GM12878 (cell line): ENCODE data around the gene NOL11. TPM values are rescaled to one million over a fixed set of nuclear protein-coding genes. Genes with fewer than 3 reads are reported as not detected.

Experiments
- ATAC-seq: fragments of 200-7000 bp; cut with Tn5 transposase; 3 replicates; pipeline ENCODE4 v1.9.1; 2020; ENCODE audit warnings: mild to moderate bottlenecking, moderate library complexity
- BruUV-seq: library from RNA; stranded (reverse); fragments of 400-500 nt; replicated peaks from 2 replicates; lab custom pipeline; 2021; lab: Mats Ljungman, UMichigan
- CTCF ChIA-PET: fragments of 300-600 bp; sonication (Branson Sonifier 250); formaldehyde crosslinking; extraction: SDS; loops from one replicate; lab custom pipeline; 2021; ENCODE audit warnings: inconsistent platforms; lab: Yijun Ruan, JAX
- POLR2A ChIA-PET: fragments of 350-600 bp; formaldehyde crosslinking; extraction: SDS; loops from one replicate; lab custom pipeline; 2021; ENCODE audit warnings: inconsistent platforms; lab: Charles Lee
- RAD21 ChIA-PET: fragments of 300-600 bp; sonication (Branson Sonifier 250); formaldehyde crosslinking; loops from one replicate; lab custom pipeline; 2023; ENCODE audit warnings: antibody characterized with exemption; ENCODE audit not compliant: unreplicated experiment; lab: Charles Lee
- SMC1A ChIA-PET: fragments of 300-600 bp; sonication (Branson Sonifier 250); formaldehyde crosslinking; loops from one replicate; lab custom pipeline; 2023; ENCODE audit not compliant: unreplicated experiment, uncharacterized antibody; lab: Charles Lee
- DNase-seq: peaks from one replicate; pipeline ENCODE4 v3.0.0-alpha.2; 2011; ENCODE audit warnings: low read depth, low spot score
- FAIRE-seq: peaks from 3 replicates; lab custom pipeline; 2011; peaks lifted over from hg19 to GRCh38; lab: Jason Lieb, UNC
- H2AFZ ChIP-seq: 2 replicates; pipeline ENCODE4 v1.6.0; 2011; ENCODE audit warnings: low read depth, low read length, control low read depth; ENCODE audit not compliant: control insufficient read depth
- H3K27ac ChIP-seq: 2 replicates; pipeline ENCODE4 v1.5.1; 2011; ENCODE audit warnings: control low read depth; ENCODE audit not compliant: control insufficient read depth, insufficient read depth
- H3K27me3 ChIP-seq, 2 experiments: replicated peaks in 1 of 2; 2 replicates each; pipeline versions ENCODE4 v1.6.0 to v1.6.1; 2011; ENCODE audit warnings: low read length in 1 of 2; ENCODE audit not compliant: control insufficient read depth in 2 of 2, insufficient read depth in 2 of 2
- H3K36me3 ChIP-seq, 2 experiments: 2 replicates each; pipeline ENCODE4 v1.5.1; 2011; ENCODE audit warnings: low read length in 1 of 2; ENCODE audit not compliant: control insufficient read depth in 2 of 2, insufficient read depth in 2 of 2
- H3K4me1 ChIP-seq: 2 replicates; pipeline ENCODE4 v1.6.1; 2011; ENCODE audit warnings: mild to moderate bottlenecking, low read length, moderate library complexity, mixed read lengths; ENCODE audit not compliant: control insufficient read depth, insufficient read depth
- H3K4me2 ChIP-seq: 2 replicates; pipeline ENCODE4 v1.6.0; 2011; ENCODE audit warnings: control low read depth; ENCODE audit not compliant: control insufficient read depth, insufficient read depth
- H3K4me3 ChIP-seq: fragments of 200-600 bp; sonication (generic); 2 replicates; pipeline ENCODE4 v1.5.1; 2016
- H3K79me2 ChIP-seq: 2 replicates; pipeline ENCODE4 v1.6.0; 2011; ENCODE audit warnings: low read length; ENCODE audit not compliant: control insufficient read depth, insufficient read depth
- H3K9ac ChIP-seq: 2 replicates; pipeline ENCODE4 v1.8.0; 2011; ENCODE audit warnings: low read length, control low read depth, mixed read lengths; ENCODE audit not compliant: control insufficient read depth, insufficient read depth
- H3K9me3 ChIP-seq: replicated peaks from 3 replicates; pipeline ENCODE4 v1.5.1; 2011; ENCODE audit warnings: mild to moderate bottlenecking, low read length; ENCODE audit not compliant: control insufficient read depth, insufficient read depth
- H4K20me1 ChIP-seq: 2 replicates; pipeline ENCODE4 v1.6.0; 2011; ENCODE audit not compliant: control insufficient read depth, insufficient read depth
- BCL3 ChIP-seq: IDR thresholded peaks from 2 replicates; pipeline ENCODE4 v1.6.1; 2011; ENCODE audit warnings: borderline replicate concordance, low read depth, mild to moderate bottlenecking, moderate library complexity, low read length; ENCODE audit not compliant: insufficient read depth, poor library complexity, severe bottlenecking
- HDGF ChIP-seq: fragments of 450-650 bp; IDR thresholded peaks from 2 replicates; pipeline ENCODE4 v1.6.1; 2016; ENCODE audit warnings: antibody characterized with exemption
- SREBF2 ChIP-seq: IDR thresholded peaks from 2 replicates; pipeline ENCODE4 v1.6.1; 2012; ENCODE audit warnings: mild to moderate bottlenecking, low read length
- ZBTB11 ChIP-seq: fragments of 450-650 bp; formaldehyde crosslinking; IDR thresholded peaks from 2 replicates; pipeline ENCODE4 v1.5.0; 2022; ENCODE audit warnings: mild to moderate bottlenecking, missing genetic modification characterization
- ZNF384 ChIP-seq: IDR thresholded peaks from 2 replicates; pipeline ENCODE4 v1.6.1; 2012; ENCODE audit warnings: low read depth, mild to moderate bottlenecking, low read length, improper control_type of control experiment, borderline replicate concordance
- in situ Hi-C: fragments of 300-500 bp; cut with MboI; formaldehyde crosslinking; loops from 9 replicates; pipeline ENCODE4 v1.14.3; 2018; ENCODE audit warnings: mixed read lengths
- intact Hi-C: fragments of 100-400 bp; cut with micrococcal nuclease; formaldehyde crosslinking; loops from one replicate; pipeline ENCODE4 v1.14.2; 2022; ENCODE audit not compliant: unreplicated experiment
- polyA plus RNA-seq, 11 experiments: library from polyadenylated mRNA; depleted of rRNA in 4 of 11; unstranded in 6 of 11; stranded (reverse) in 5 of 11; fragments of >200 nt; fragmentation: Nextera tagmentation in 4 of 11; fragmentation: Illumina TruSeq in 1 of 11; extraction: Ambion mirVana in 4 of 11; extraction: Trizol in 1 of 11; gene quantifications; 1 replicate in 1 of 11; 2 replicates in 10 of 11; pipeline versions ENCODE4 v1.2.1 to v1.2.3, GENCODE V29; 2011 to 2016; ENCODE audit warnings: inconsistent platforms in 2 of 11, missing spikeins in 2 of 11, low read depth in 1 of 11
- total RNA-seq, 4 experiments: library from RNA; depleted of rRNA in 3 of 4; stranded (reverse); fragments of >200 nt in 3 of 4; fragmentation: Illumina TruSeq in 1 of 4; extraction: Trizol in 1 of 4; gene quantifications; 2 replicates each; pipeline versions ENCODE4 v1.2.1 to v1.2.3, GENCODE V29; 2013 to 2021

The NOL11 gene
- total and polyA plus RNA-seq, 10 of the 15 experiments (the other 5 are each of a cell fraction or from before 2014, with no cell fraction given): 54.8 to 130 (median 94.6) TPM

GRCh38 chr17:67693811-67694210, 23.9 kb upstream of the NOL11 start:
- CTCF ChIA-PET: interaction anchor here (0.9 to 1.5 kb wide), 7 partner anchors 23 to 372 kb away, joined by 3 to 4 read pairs (median 3); no protein-coding TSS in a partner anchor
- in situ Hi-C loops (no loop called here), intact Hi-C loops (no loop called here)
- no peak for FAIRE-seq
- H3K36me3 ChIP-seq: no peaks in the 10 kb centered on the region
- no TSS peak for BruUV-seq
- no peak overlapping the region for H2AFZ ChIP-seq
- peaks cover 3% of the 10 kb centered on the region; the same call in 1 of the 2 replicates for H3K4me1 ChIP-seq
- H3K27me3 ChIP-seq: no peaks in the 10 kb centered on the region
- SMC1A ChIA-PET: interaction anchor here (0.7 to 2.9 kb wide), 7 partner anchors 13 to 318 kb away, joined by 3 to 10 read pairs (median 4); no protein-coding TSS in a partner anchor
- RAD21 ChIA-PET: interaction anchor here (2.1 kb wide), 1 partner anchor 319 kb away, joined by 6 read pairs; no protein-coding TSS in a partner anchor
- POLR2A ChIA-PET: no interaction called here
- DNase-seq: no peak
- H3K9me3 ChIP-seq: no peaks in the 10 kb centered on the region
- ATAC-seq: no peak
- H3K4me2 ChIP-seq: no peak overlapping the region
- H3K9ac ChIP-seq: no peak overlapping the region
- TF ChIP-seq SREBF2: no peak
- no peak for TF ChIP-seq ZBTB11
- no peak for TF ChIP-seq HDGF
- TF ChIP-seq BCL3: no peak
- TF ChIP-seq ZNF384: no peak
- H3K27ac ChIP-seq: no peak overlapping the region
- no peaks in the 10 kb centered on the region for H4K20me1 ChIP-seq
- no peaks in the 10 kb centered on the region for H3K79me2 ChIP-seq
- H3K4me3 ChIP-seq: no peak overlapping the region
